ENCODE data around the gene BARHL1. TPM values are rescaled to one million over a fixed set of nuclear protein-coding genes. Genes with fewer than 3 reads are reported as not detected.

Gene BARHL1
- total and polyA plus RNA-seq, 2 of the 4 experiments (the other 2 are of a cell fraction) = not detected

- no peak overlapping the region for H3K4ac ChIP-seq (ENCODE audit: low read depth, low read length)
- H4K20me1 ChIP-seq (ENCODE audit: insufficient read depth, low read length) = peaks cover 11% of the 10 kb centered on the region; the same call in 1 of the 2 replicates
- H2BK5ac ChIP-seq (ENCODE audit: low read depth, low read length, poor library complexity, severe bottlenecking) = no peak overlapping the region
- no peak overlapping the region for H2AK9ac ChIP-seq (replicated peaks; ENCODE audit: low read depth, low read length, poor library complexity)
- no peak overlapping the region for H2BK15ac ChIP-seq (ENCODE audit: low read depth, low read length)
- no peak overlapping the region for H2BK20ac ChIP-seq (ENCODE audit: low read depth, low read length)
- in situ Hi-C loops (cut with MboI; ENCODE audit: low sequenced_read_pairs) = no loop called here
- H2BK120ac ChIP-seq (ENCODE audit: low read depth, low read length) = no peak overlapping the region
- no CpG with 5 or more reads among the region's 5 CpGs for WGBS, 2 experiments (ENCODE audit: extremely low coverage in 2 of 2, insufficient read length in 1 of 2)
- DNase-seq = no peak
- no peak overlapping the region for H3K9ac ChIP-seq (ENCODE audit: low read depth, low read length)
- H3K79me1 ChIP-seq (ENCODE audit: low read depth in 1 of 2, low read length in 2 of 2) = no peaks in the 10 kb centered on the region; a peak in 1 of 4 replicates
- no peak overlapping the region for H3K4me2 ChIP-seq (ENCODE audit: low read depth, low read length)
- POLR2A ChIA-PET (ENCODE audit: unreplicated experiment) = no interaction called here
- H3K9me3 ChIP-seq (ENCODE audit: control insufficient read depth, insufficient read depth, low read length) = no peaks in the 10 kb centered on the region
- no peak overlapping the region for H3K14ac ChIP-seq (replicated peaks; ENCODE audit: low read depth, low read length)
- no peak overlapping the region for H4K8ac ChIP-seq (ENCODE audit: low read depth in 2 of 2, low read length in 2 of 2)
- H2AFZ ChIP-seq (replicated peaks; ENCODE audit: low read length, poor library complexity) = no peak overlapping the region
- no peak overlapping the region for H4K91ac ChIP-seq (ENCODE audit: insufficient read depth, low read depth, low read length)
- H4K5ac ChIP-seq (ENCODE audit: low read depth, low read length) = no peak overlapping the region
- H3K9me1 ChIP-seq (ENCODE audit: insufficient read depth, low read length) = peaks cover 4% of the 10 kb centered on the region; the same call in 1 of the 2 replicates
- dilution Hi-C loops (cut with HindIII; ENCODE audit: low sequenced_read_pairs, unreplicated experiment) = no loop called here
- no peak for ATAC-seq (ENCODE audit: low read depth)
- no peak overlapping the region for H3K23ac ChIP-seq (ENCODE audit: low read depth, low read length)
- no peak overlapping the region for H3K56ac ChIP-seq (ENCODE audit: extremely low read depth, insufficient read depth, low read length)
- H3K27ac ChIP-seq (ENCODE audit: insufficient read depth, low read length) = no peak overlapping the region
- no peaks in the 10 kb centered on the region for H3K4me1 ChIP-seq (ENCODE audit: control insufficient read depth, insufficient read depth, low read length)
- H3K36me3 ChIP-seq (ENCODE audit: control insufficient read depth, insufficient read depth, low read length) = peaks cover 32% of the 10 kb centered on the region
- H3K27me3 ChIP-seq (ENCODE audit: control insufficient read depth, insufficient read depth, low read length) = no peaks in the 10 kb centered on the region
- H3K4me3 ChIP-seq (ENCODE audit: insufficient read depth, low read depth, low read length) = no peak overlapping the region
- BruUV-seq (replicated peaks) = no TSS peak
- intact Hi-C loops (cut with micrococcal nuclease) = no loop called here
- no peak overlapping the region for H2AK5ac ChIP-seq (ENCODE audit: low read depth, low read length)
- no peak overlapping the region for H3K18ac ChIP-seq (ENCODE audit: low read depth, low read length)
- CTCF ChIA-PET = interaction anchor here (0.6 kb wide), 1 partner anchor 29 kb away, joined by 5 read pairs; no protein-coding TSS in a partner anchor
- TF ChIP-seq MAZ (IDR thresholded peaks at IDR 0.05; ENCODE audit: borderline replicate concordance, low read depth, low read length) (no peak), CEBPB (IDR thresholded peaks at IDR 0.05; ENCODE audit: low read depth, low read length) (no peak), NFE2L2 (IDR thresholded peaks at IDR 0.05; ENCODE audit: low read depth, low read length) (no peak), CHD1 (IDR thresholded peaks at IDR 0.05; ENCODE audit: low read depth, low read length) (no peak), MAFK (IDR thresholded peaks at IDR 0.05; ENCODE audit: low read depth, low read length) (no peak), RAD21 (IDR thresholded peaks at IDR 0.05; ENCODE audit: low read length) (no peak), BHLHE40 (IDR thresholded peaks at IDR 0.05; ENCODE audit: low read depth, low read length) (no peak), RFX5 (IDR thresholded peaks at IDR 0.05; ENCODE audit: low read depth, low read length) (no peak), RCOR1 (IDR thresholded peaks at IDR 0.05; ENCODE audit: insufficient replicate concordance, low read length) (no peak), SMC3 (IDR thresholded peaks at IDR 0.05; ENCODE audit: low read depth, low read length) (no peak), POLR2A (IDR thresholded peaks at IDR 0.05; ENCODE audit: low read depth, low read length) (no peak), FOS (IDR thresholded peaks at IDR 0.05; ENCODE audit: low read depth, low read length) (no peak), MXI1 (IDR thresholded peaks at IDR 0.05; ENCODE audit: borderline replicate concordance, low read depth, low read length) (no peak)
- TF ChIP-seq, protein P1, sequence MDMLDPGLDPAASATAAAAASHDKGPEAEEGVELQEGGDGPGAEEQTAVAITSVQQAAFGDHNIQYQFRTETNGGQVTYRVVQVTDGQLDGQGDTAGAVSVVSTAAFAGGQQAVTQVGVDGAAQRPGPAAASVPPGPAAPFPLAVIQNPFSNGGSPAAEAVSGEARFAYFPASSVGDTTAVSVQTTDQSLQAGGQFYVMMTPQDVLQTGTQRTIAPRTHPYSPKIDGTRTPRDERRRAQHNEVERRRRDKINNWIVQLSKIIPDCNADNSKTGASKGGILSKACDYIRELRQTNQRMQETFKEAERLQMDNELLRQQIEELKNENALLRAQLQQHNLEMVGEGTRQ (IDR thresholded peaks at IDR 0.05; ENCODE audit: low read depth, low read length) = no peak
- TF ChIP-seq, protein P2, sequence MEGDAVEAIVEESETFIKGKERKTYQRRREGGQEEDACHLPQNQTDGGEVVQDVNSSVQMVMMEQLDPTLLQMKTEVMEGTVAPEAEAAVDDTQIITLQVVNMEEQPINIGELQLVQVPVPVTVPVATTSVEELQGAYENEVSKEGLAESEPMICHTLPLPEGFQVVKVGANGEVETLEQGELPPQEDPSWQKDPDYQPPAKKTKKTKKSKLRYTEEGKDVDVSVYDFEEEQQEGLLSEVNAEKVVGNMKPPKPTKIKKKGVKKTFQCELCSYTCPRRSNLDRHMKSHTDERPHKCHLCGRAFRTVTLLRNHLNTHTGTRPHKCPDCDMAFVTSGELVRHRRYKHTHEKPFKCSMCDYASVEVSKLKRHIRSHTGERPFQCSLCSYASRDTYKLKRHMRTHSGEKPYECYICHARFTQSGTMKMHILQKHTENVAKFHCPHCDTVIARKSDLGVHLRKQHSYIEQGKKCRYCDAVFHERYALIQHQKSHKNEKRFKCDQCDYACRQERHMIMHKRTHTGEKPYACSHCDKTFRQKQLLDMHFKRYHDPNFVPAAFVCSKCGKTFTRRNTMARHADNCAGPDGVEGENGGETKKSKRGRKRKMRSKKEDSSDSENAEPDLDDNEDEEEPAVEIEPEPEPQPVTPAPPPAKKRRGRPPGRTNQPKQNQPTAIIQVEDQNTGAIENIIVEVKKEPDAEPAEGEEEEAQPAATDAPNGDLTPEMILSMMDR (conservative IDR thresholded peaks at IDR 0.05; ENCODE audit: low read depth, low read length) = no peak
- TF ChIP-seq, protein P3, sequence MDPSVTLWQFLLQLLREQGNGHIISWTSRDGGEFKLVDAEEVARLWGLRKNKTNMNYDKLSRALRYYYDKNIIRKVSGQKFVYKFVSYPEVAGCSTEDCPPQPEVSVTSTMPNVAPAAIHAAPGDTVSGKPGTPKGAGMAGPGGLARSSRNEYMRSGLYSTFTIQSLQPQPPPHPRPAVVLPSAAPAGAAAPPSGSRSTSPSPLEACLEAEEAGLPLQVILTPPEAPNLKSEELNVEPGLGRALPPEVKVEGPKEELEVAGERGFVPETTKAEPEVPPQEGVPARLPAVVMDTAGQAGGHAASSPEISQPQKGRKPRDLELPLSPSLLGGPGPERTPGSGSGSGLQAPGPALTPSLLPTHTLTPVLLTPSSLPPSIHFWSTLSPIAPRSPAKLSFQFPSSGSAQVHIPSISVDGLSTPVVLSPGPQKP (IDR thresholded peaks at IDR 0.05; ENCODE audit: borderline replicate concordance, low read depth, low read length) = no peak
Measured at GRCh38 chr9:132626285-132626684, 43.9 kb downstream of the BARHL1 start.

All from IMR-90 (cell line).